ENCODE data around the gene KLHDC10.
"Not testable (repeated sequence)": the region's sequence is repeated elsewhere in the genome, so short reads cannot be mapped to it uniquely, and the experiment has no call there.

Gene KLHDC10

GRCh38 chr7:130154501-130155317 lies 84.4 kb downstream of the KLHDC10 start:
- DNase-seq (ENCODE audit: low read depth in 3 of 3) = no peak

GRCh38 chr7:130156140-130156539 lies 85.8 kb downstream of the KLHDC10 start:
- no peak for DNase-seq (ENCODE audit: low read depth in 3 of 3)

- no peak for DNase-seq (ENCODE audit: low read depth in 3 of 3)
Measured at GRCh38 chr7:130157700-130158099, 87.4 kb downstream of the KLHDC10 start.

GRCh38 chr7:130160023-130160422 lies 89.7 kb downstream of the KLHDC10 start:
- DNase-seq (ENCODE audit: low read depth in 3 of 3) = no peak

- no peak for DNase-seq (ENCODE audit: low read depth in 3 of 3)
Measured at GRCh38 chr7:130160455-130160854, 90.1 kb downstream of the KLHDC10 start.

- no peak for DNase-seq (ENCODE audit: low read depth in 3 of 3)
Measured at GRCh38 chr7:130162196-130162595, 91.9 kb downstream of the KLHDC10 start.

- DNase-seq (ENCODE audit: low read depth in 3 of 3) = no peak
Measured at GRCh38 chr7:130174237-130174959, 104.1 kb downstream of the KLHDC10 start.

GRCh38 chr7:130178251-130178650 lies 107.9 kb downstream of the KLHDC10 start:
- no peak for DNase-seq (ENCODE audit: low read depth in 3 of 3)

- no peak for DNase-seq (ENCODE audit: low read depth in 3 of 3)
Measured at GRCh38 chr7:130179631-130180030, 109.3 kb downstream of the KLHDC10 start.

- DNase-seq (ENCODE audit: low read depth in 3 of 3) = peak; percentile 33 to 50 (median 40)
Measured at GRCh38 chr7:130180571-130181262, 110.4 kb downstream of the KLHDC10 start.

GRCh38 chr7:130181263-130181605 lies 110.9 kb downstream of the KLHDC10 start:
- DNase-seq (ENCODE audit: low read depth in 3 of 3) = no peak

GRCh38 chr7:130182990-130183389 lies 112.7 kb downstream of the KLHDC10 start:
- DNase-seq (ENCODE audit: low read depth in 3 of 3) = no peak

- DNase-seq (ENCODE audit: low read depth in 3 of 3) = not testable (repeated sequence)
Measured at GRCh38 chr7:130184349-130184748, 114.0 kb downstream of the KLHDC10 start.
